DMS53 treated with DMSO at 0.1 percent for 48 hours (cell line): Measurements from ENCODE around the gene PCSK5.
"Not testable (repeated sequence)": the region's sequence is repeated elsewhere in the genome, so short reads cannot be mapped to it uniquely, and the experiment has no call there.

ENCODE experiments used
- DNase-seq: peaks from one replicate; lab custom pipeline; 2025; ENCODE audit not compliant: unreplicated experiment; lab: John Stamatoyannopoulos, UW

Gene PCSK5

DNA sequence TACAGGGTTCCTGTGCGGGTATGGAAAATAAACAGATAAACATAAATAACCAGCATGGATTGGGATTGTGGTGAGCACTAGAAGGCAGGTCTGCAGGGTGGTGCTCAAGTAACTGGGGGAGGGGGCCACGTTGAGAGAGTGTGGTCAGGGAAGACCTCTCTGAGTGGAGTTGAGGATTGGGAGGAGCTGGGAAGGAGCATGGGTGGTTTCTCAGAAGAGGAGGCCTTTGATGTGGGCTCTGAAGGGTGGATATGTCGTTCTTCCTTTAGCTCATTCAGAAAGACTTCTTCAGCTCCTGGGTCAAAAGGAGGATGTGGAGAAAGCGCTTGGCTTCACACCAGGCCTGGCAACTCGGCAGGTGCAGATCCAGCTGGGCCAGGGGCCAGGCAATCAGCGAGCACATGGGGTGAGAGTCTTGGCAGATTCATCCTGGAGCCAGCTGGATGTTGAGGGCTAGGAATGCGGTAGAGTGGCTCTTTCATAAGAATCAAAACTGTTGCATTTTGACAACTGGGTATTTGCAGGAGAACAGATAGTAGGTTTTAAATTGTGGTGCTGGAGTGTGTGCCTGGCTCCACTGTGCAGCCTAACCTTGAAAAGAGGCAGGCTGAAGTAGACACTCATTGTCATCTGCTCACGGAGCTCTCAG is 71.7 kb downstream of the PCSK5 start:
- DNase-seq = no peak

DNA sequence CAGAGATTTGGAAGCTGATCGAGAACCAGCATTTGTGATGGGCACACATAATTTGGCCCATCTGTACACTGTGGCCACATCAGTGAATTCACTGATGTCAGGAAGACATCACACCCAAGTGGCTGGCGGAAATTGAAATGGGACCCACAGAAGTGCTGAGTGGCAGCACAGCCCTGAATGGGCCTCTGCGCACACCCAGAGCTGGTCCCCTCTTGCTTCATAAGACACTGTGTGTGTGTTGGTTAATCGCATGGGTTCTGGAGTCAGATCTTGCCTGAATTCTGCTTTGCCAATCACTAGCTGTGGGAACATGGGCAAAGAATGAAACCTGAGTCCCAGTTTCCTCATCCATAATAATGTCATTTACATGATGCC is 72.2 kb downstream of the PCSK5 start:
- DNase-seq = no peak

DNA sequence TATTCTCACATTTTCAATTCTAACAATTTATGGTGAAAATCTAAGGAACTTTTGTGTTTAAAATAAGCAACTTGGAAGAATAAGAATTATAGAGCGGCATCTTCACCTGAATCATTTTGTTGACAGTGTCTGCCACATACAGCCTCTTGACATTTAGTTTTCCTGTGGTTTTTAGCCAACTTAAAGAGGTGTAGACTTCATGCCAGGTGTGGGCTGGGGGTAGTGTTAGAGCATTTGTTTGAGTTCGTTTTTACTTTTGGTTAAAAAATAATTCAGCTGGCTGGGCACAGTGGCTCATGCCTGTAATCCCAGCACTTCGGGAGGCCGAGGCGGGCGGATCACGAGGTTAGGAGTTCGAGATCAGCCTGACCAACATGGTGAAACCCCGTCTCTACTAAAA is 72.8 kb downstream of the PCSK5 start:
- DNase-seq = not testable (repeated sequence)

DNA sequence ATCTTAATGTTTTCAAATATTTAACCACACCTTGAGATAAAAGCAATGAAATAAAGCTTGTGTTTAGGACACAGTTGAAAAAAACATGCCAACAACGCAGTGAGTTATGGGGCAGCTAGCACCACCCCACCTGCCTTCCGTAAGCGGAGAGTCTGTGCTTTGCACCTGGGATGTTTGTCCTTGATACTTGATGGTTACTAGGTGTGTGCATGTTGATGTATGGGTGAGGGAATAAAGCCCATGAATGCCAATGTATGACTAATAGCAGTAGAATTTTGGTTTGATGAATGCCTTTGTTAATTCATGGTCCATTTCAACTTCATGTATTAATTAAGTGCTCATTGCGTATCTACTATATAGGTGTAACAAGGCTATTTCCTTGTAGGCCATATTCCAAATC is 74.0 kb downstream of the PCSK5 start:
- DNase-seq = no peak

DNA sequence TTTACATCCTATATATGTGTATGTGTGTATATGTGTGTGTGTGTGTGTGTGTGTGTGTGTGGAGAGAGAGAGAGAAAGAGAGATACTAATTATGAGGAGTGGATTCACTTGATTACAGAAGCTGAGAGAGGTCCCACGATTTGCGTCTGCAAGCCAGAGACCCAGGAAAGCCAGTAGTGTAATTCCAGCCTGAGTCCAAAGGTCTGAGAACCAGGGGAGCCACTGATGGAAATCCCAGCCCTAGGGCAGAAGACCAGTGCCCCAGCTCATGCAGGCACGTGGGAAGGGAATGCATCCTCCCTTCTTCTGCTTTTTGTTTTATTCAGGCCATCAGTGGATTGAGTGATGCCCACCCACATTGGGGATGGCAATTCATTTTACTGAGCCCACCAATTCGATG is 74.8 kb downstream of the PCSK5 start:
- DNase-seq = no peak

DNA sequence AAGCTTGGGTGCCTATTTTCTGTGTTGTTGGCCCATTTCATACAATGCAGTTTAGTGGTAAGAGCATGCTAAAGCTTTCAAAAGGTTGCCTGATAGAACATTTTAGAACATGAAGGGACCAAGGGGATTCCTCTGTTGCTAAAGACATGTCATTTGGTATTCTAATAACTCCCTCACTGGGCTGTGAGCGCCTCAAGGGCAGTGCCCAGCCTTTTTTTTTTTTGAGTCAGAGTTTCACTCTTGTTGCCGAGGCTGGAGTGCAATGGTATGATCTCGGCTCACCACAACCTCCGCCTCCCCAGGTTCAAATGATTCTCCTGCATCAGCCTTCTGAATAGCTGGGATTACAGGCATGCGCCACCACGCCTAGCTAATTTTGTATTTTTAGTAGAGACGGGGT is 77.1 kb downstream of the PCSK5 start:
- DNase-seq = no peak

DNA sequence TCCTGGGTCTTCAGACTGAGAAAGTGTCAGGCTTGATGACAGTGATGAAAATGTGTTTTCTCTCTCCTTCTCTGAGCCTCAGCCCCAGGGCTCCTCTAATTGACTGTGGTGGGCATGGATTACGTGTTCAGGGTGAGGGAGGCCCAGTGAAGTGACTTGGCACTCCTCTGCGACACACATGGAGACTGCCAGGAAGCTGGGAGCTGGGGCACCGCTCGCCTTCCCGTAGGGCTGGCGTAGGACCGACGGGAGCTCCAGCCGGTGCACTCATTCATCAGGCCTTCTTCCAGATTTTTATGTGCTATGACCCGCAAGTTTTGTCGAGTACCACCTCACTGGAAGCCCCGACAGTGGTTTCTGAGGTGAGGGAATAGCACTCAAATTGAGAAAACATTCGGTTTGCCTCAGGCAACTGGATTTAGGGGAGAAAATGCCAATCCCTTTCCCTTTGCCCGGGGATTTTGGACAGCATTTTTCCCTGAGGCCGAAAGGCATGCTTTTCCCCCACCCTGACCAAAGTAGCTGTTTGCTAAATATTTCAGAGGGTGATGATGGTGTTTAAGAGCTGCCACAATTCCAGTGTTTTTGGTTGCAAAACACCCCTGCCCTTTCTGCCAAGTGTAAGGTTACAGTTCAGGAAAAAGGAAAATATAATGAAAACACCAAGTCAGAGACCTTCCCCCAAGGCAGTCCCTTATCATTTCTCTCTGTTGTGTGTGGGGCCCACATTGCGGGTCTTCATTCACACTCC is 83.7 kb downstream of the PCSK5 start:
- DNase-seq = no peak

DNA sequence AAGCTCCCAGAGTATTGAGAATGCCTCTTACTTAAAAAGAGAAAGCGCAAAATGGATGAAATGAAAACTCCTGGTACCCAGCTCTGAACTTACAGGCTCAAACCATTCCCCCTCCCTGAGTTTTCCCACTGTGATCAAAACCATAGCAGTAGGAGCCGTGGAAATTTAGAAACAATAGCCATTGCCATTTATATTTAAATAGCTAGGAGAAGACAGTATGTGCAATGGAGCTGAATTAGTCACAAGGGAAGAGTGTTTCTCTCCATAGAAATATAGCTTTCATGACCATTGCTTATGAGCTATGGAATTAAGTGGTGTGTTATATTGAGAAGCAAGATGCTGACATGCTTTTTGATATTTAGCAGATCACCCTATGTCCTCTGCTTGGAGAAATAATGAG is 84.6 kb downstream of the PCSK5 start:
- DNase-seq = no peak

DNA sequence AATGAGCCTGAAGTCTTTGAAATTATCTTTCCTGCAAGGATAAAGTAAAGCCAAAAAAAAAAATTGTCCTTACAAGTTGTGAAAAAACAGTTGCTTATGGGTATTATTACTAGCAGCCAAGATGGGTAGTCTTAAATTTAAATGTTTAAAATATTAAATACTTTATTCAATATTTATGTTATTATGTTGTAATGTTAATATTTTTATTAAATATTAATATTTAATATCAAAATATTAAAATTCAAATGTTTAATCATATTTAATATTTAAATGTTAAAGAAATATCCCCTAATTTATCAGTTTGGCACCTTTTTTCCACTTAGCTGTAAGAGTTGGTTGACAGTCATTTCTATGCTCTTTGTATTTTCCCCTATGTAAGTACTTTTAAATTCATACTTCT is 86.1 kb downstream of the PCSK5 start:
- no peak for DNase-seq

DNA sequence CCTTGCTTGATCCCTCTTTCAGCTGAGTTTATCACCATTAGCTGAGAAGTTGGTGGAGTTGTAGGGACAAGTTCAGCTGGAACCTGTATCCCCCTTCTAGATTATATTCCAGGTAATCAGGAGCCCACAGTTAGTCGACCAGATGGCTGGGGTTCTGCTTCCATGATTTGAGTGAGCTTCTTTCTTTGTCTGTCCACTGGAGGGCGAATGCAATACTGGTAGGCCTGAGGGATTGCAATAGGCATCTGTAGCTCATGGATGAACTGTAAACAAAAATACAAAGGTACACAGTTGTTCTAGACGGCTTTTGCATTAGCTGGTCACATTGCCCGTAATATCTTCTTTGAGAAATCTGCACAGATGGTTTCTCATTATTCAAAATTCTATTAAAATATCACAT is 88.9 kb downstream of the PCSK5 start:
- no peak for DNase-seq

DNA sequence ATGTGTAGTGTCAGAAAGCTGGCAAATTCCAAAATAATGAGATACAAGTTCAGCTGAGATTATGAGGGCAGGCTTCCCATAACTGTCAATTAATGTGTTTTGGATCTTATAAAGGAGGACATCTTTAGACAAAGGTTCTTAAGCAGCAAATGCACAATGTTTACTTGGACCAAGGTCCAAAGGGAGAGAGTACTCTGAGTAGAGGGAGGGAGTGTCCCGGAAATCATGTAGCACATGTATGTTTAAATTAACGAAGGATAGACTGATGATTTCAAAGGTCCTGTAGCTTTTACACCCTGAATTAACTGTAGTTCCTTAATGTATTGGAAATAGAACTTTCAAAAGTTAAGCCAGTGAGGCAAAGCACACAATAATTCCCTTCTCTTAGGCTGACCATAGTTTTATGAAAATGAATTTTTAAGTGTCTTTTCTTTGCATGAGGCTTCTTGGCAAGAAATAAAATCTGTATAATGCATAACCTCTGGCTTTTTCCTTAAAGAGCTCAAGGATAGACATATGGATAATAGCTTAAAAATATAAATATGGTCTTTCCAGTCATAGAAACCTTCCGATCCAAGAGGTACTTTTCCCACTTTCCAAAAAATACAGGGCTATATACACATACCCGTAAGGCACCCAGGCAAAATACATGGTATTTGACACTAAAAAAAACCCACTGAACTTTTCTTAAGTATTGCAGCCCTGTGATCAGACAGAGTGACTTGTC is 93.0 kb downstream of the PCSK5 start:
- DNase-seq = no peak

DNA sequence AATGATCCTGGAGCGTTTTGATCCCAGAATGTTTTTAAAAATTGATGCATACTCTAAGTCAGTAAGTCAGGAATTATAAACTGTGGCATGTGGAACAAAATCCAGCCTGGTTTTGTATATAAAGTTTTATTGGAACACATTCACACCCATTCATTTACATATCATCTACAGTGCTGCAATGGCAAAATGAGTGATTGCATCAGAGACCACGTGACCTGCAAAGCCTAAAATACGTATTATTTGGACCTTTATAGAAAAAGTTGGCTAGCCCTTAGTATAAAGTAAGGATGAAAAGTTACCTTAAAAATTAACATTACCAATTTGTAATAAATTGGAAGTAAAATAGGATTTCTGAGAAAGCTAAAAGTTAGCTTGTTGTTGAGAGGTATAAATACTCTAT is 95.0 kb downstream of the PCSK5 start:
- no peak for DNase-seq

DNA sequence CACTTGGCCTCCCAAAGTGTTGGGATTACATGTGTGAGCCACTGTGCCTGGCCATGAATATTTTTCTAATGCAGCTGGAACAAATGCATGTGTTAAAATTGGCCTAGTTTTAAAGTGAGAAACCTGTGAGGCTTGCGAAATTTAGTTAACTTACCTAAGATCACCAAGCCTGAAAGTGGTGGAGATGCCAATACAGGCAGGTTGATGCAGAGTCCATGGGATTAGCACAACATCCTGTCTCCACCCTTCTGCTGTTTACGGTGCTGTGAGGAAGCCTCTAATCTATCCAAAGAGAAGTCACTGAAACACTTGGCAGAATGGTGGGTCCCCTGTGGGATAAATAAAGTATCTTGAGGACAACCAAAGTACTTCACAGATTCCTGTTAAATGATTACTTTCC is 98.2 kb downstream of the PCSK5 start:
- DNase-seq = no peak

DNA sequence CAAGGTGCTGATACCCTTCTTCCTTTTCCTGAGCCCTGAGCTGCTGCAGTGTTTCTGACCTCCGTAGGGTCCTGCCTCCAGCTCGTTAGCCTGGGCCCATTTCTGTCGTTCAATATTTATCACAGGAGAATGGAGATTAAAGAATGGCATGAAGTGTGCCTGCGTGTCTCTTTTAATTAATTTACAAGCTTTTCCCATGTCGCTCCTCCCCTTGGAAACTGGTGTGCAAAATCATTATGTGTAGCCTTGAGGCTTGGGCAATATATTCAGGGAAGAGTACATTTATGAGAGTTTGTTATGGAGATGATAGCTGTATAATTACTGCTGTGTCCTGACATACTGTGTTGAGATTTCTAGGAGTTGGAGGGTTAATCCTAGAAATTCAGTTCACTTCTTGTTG is 99.7 kb downstream of the PCSK5 start:
- DNase-seq = no peak

DNA sequence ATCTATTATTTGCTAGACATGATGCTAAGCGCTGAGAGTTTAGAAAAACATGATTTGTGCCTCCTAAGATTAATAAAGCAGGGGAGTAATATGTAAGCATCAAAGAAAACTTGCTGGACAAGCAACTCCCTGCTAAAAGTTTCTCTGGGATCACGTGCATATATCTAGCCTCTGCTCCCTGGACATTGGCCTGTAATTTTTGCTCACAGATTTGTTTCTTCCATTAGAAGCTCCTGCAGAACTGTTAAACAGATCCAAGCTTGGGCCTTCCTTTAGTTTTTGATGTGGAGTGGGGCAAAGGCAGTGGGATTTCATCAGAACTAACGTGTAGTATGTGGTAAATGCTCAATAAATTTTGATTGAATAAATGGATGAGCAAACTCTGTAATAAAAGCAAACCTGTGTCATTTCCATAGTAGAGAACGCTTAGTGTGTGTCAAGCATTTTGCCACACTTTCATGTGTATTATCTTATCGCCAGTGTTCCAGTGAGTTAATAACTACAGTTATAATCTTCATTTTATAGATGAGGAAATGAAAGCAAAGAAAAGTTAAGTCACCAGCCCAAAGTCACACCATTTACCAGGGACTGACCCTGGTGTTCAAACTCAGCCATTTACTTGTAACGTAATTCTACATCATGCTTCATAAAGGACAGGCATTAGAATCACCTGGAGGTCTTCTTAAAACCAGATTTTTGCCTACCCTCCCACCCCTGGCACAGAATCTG is 100.3 kb downstream of the PCSK5 start:
- DNase-seq = no peak

DNA sequence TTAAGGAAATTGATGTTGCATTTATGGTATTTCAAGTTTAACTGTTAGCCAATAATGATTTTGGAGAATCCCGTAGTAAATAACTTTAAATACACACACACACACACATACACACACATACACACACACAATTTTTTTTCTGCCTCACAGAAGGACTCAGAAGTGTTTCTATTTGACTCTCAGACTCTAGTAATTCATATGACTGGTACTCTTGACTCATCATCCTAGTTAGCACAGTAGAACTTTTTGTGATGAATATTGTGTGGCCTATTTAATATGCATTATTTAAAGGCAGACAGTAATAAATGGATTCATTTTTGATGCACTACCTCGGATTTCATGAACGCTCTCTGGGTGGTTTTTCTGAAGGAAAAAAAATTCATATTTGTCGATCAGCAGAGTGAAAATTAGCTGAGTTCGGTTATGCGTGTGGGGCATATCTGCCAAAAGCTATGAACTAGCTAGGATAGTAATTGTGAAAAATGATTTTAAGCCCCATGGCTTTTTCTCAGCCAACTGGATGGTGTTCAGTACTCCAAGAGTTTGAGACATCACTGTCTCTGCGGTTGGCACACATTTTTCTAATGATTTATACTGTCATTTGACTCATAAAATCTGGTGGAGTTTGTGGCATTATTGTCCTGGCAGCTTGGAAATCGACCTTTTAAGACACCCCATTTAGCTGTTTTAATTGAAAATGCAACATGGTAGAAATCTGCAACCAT is 102.2 kb downstream of the PCSK5 start:
- no peak for DNase-seq

DNA sequence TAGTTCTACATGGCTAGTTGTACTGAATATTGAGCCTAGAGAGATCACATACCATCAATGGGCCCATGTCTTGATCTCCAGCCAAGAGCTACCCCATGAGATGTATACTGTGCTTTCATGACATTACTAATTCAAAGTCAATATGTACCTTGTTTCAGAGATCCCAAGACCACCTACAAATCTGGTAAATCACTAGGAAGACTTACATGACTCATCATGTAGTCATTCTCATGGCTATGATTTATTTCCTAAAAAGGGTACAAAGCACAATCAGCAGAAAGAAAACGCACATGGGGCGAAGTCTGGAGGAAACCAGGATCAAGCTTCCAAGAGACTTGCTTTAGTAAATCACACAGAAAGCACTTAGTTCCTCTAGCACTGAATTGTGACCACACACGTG is 103.0 kb downstream of the PCSK5 start:
- no peak for DNase-seq

DNA sequence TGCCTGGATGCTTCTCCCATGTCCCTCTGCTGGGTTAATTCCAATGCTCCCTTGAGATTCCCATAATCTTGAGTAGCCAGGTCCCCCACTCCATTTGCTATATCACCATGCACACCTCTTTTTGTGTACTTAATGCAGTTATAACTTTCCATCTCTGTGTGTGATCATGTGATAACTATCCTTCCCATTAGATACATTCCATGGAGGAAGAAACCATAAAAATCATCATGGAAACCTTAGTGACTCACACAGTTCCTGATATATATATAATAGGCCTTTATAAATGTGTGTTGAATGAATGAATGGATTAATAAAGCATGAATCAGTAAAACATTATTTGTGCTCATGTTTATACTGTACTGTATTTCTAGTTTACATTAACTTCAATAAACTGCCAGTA is 104.6 kb downstream of the PCSK5 start:
- DNase-seq = no peak

DNA sequence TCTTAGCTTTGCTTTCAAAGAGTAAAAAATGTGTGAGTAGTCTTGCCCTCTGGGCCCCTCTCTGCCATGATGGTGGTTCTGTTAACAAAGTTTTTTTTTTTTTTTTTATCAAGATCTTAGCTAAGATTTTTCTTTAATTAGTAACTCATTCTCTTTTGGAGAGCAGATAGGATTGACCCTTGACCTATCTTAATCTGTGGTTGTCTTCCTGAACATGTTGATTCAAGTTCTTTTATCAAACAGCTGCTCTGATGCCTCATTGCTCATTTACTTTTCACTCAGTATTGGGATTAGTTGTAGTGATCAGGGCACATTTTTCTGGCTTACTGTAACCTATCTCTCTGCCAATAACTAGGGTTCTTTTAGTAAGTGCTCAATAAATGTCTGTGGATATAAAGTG is 106.3 kb downstream of the PCSK5 start:
- DNase-seq = no peak

DNA sequence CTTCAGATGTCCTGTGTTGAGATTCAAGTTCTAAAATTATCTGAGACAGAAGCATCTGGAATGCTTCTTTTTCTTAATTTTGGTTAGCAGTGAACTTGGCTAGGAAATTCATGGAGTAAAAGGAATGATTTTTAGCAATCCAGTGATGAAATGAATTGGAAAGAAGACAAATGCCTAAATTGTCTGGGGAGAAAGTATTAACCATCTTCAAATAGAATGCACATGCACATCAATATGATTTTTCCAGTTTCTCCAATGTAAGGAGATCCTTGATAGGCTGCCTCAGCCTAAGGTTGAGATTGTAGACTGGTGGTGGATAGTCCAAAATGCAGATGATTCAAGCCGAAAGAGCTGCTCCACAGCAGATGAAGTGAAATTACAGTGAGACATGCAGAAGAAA is 106.7 kb downstream of the PCSK5 start:
- no peak for DNase-seq
